A549 (cell line): ENCODE measurements around the gene HMCN1. TPM values are rescaled to one million over a fixed set of nuclear protein-coding genes. Genes with fewer than 3 reads are reported as not detected.

Experiments
- ATAC-seq, 2 experiments: fragments of 200-7000 bp in 1 of 2; fragments of >200 bp in 1 of 2; cut with Nextera tagmentation in 1 of 2; cut with Tn5 transposase in 1 of 2; 3 replicates each; pipeline versions ENCODE4 v1.8.0 to v1.9.1; 2018 to 2020; ENCODE audit warnings: mild to moderate bottlenecking in 1 of 2, moderate library complexity in 1 of 2
- CTCF ChIA-PET: fragments of 300-600 bp; sonication (Branson Sonifier 250); formaldehyde crosslinking; extraction: SDS; loops from one replicate; lab custom pipeline; 2021; ENCODE audit warnings: antibody characterized with exemption, inconsistent platforms; lab: Yijun Ruan, JAX
- POLR2A ChIA-PET: fragments of 350-600 bp; formaldehyde crosslinking; extraction: SDS; loops from one replicate; lab custom pipeline; 2021; ENCODE audit warnings: antibody characterized with exemption, inconsistent platforms; lab: Yijun Ruan, JAX
- DNase-seq, 2 experiments: peaks; one replicate each; pipeline versions ENCODE4 v3.0.0 to v3.0.0-alpha.2; 2011 to 2016; ENCODE audit warnings: low read depth in 1 of 2, low spot score in 1 of 2
- FAIRE-seq: peaks from 2 replicates; lab custom pipeline; 2011; peaks lifted over from hg19 to GRCh38; lab: Jason Lieb, UNC
- H3K27ac ChIP-seq, 2 experiments: fragments of >200 bp; sonication (Bioruptor Twin); formaldehyde crosslinking; 3 replicates each; pipeline ENCODE4 v1.5.1; 2016 to 2017
- H3K4me1 ChIP-seq: fragments of >200 bp; sonication (Bioruptor Twin); formaldehyde crosslinking; 3 replicates; pipeline ENCODE4 v1.6.1; 2016
- H3K4me2 ChIP-seq: fragments of >200 bp; sonication (Bioruptor Twin); formaldehyde crosslinking; 3 replicates; pipeline ENCODE4 v1.6.1; 2016
- H3K4me3 ChIP-seq: fragments of >200 bp; sonication (Bioruptor Twin); formaldehyde crosslinking; 3 replicates; pipeline ENCODE4 v1.5.1; 2016
- H3K9me3 ChIP-seq: fragments of >200 bp; sonication (Bioruptor Twin); formaldehyde crosslinking; 3 replicates; pipeline ENCODE4 v1.6.1; 2016
- BCL3 ChIP-seq: fragments of >200 bp; sonication (Bioruptor Twin); formaldehyde crosslinking; IDR thresholded peaks from 3 replicates; pipeline ENCODE4 v1.6.1; 2016
- CBX2 ChIP-seq: fragments of 200-600 bp; sonication (generic); IDR thresholded peaks from 2 replicates; pipeline ENCODE4 v1.6.1; 2016; ENCODE audit warnings: low read depth, mild to moderate bottlenecking, borderline replicate concordance
- CEBPB ChIP-seq, 2 experiments: fragments of >200 bp in 1 of 2; sonication (Bioruptor Twin) in 1 of 2; formaldehyde crosslinking in 1 of 2; IDR thresholded peaks; 2 replicates each; pipeline ENCODE4 v1.6.1; 2012 to 2016
- EHMT2 ChIP-seq: fragments of 200-600 bp; sonication (generic); IDR thresholded peaks from 2 replicates; pipeline ENCODE4 v1.6.1; 2016; ENCODE audit warnings: antibody characterized with exemption, low read depth, mild to moderate bottlenecking, moderate library complexity
- EP300 ChIP-seq, 2 experiments: fragments of >200 bp; sonication (Bioruptor Twin); formaldehyde crosslinking; IDR thresholded peaks; 2 replicates in 1 of 2; 3 replicates in 1 of 2; pipeline ENCODE4 v1.6.1; 2016 to 2017
- ESRRA ChIP-seq: fragments of 150-350 bp; IDR thresholded peaks from 2 replicates; pipeline ENCODE4 v1.6.1; 2014; ENCODE audit warnings: mild to moderate bottlenecking, low read length, borderline replicate concordance
- FOSL2 ChIP-seq, 2 experiments: fragments of 450-650 bp in 1 of 2; fragments of >200 bp in 1 of 2; sonication (Bioruptor Twin) in 1 of 2; formaldehyde crosslinking; IDR thresholded peaks; 2 replicates each; pipeline versions ENCODE4 v1.5.0 to v1.6.1; 2016 to 2020; ENCODE audit warnings: mild to moderate bottlenecking in 1 of 2, moderate library complexity in 1 of 2
- FOXS1 ChIP-seq: fragments of 250-450 bp; sonication (Bioruptor Pico); IDR thresholded peaks from 2 replicates; pipeline ENCODE4 v1.5.0; 2020; ENCODE audit warnings: mild to moderate bottlenecking, moderate library complexity
- HES2 ChIP-seq: fragments of >200 bp; sonication (Bioruptor Twin); formaldehyde crosslinking; IDR thresholded peaks from 2 replicates; pipeline ENCODE4 v1.6.1; 2016
- JUNB ChIP-seq: fragments of >200 bp; sonication (Bioruptor Twin); formaldehyde crosslinking; IDR thresholded peaks from 2 replicates; pipeline ENCODE4 v1.6.1; 2016
- KDM1A ChIP-seq: fragments of 200-600 bp; sonication (generic); IDR thresholded peaks from 2 replicates; pipeline ENCODE4 v1.6.1; 2016; ENCODE audit warnings: low read depth, mild to moderate bottlenecking
- KDM5A ChIP-seq: fragments of 200-600 bp; sonication (generic); IDR thresholded peaks from 2 replicates; pipeline ENCODE4 v1.6.1; 2016; ENCODE audit warnings: antibody characterized with exemption, mild to moderate bottlenecking
- MAZ ChIP-seq: fragments of 150-350 bp; IDR thresholded peaks from 2 replicates; pipeline ENCODE4 v1.6.1; 2014; ENCODE audit warnings: antibody characterized with exemption, low read depth, low read length, borderline replicate concordance
- PBX3 ChIP-seq: IDR thresholded peaks from 2 replicates; pipeline ENCODE4 v1.6.1; 2012
- PHF8 ChIP-seq: fragments of 200-600 bp; sonication (generic); IDR thresholded peaks from 2 replicates; pipeline ENCODE4 v1.6.1; 2016; ENCODE audit warnings: low read depth, mild to moderate bottlenecking, antibody characterized with exemption, moderate library complexity, borderline replicate concordance
- POLR2A ChIP-seq: IDR thresholded peaks from 2 replicates; pipeline ENCODE4 v1.6.1; 2012; ENCODE audit warnings: mild to moderate bottlenecking, low read length
- POLR2AphosphoS2 ChIP-seq: conservative IDR thresholded peaks from 2 replicates; pipeline ENCODE4 v1.6.1; 2012; ENCODE audit warnings: low read length, improper control_type of control experiment, inconsistent platforms
- RAD21 ChIP-seq, 2 experiments: fragments of >200 bp in 1 of 2; sonication (Bioruptor Twin) in 1 of 2; formaldehyde crosslinking in 1 of 2; IDR thresholded peaks in 1 of 2; conservative IDR thresholded peaks in 1 of 2; 2 replicates in 1 of 2; 3 replicates in 1 of 2; pipeline ENCODE4 v1.6.1; 2012 to 2018; ENCODE audit warnings: inconsistent platforms in 1 of 2
- RCOR1 ChIP-seq: fragments of 150-350 bp; IDR thresholded peaks from 2 replicates; pipeline ENCODE4 v1.6.1; 2014; ENCODE audit warnings: antibody characterized with exemption, low read length, low read depth
- RFX5 ChIP-seq: fragments of 450-650 bp; IDR thresholded peaks from 2 replicates; pipeline ENCODE4 v1.7.1; 2014; ENCODE audit warnings: antibody characterized with exemption, mild to moderate bottlenecking, moderate library complexity
- RNF2 ChIP-seq: fragments of 200-600 bp; sonication (generic); IDR thresholded peaks from 2 replicates; pipeline ENCODE4 v1.6.1; 2016; ENCODE audit warnings: low read depth, mild to moderate bottlenecking, antibody characterized with exemption, moderate library complexity, borderline replicate concordance
- SMC3 ChIP-seq: fragments of >200 bp; sonication (Bioruptor Twin); formaldehyde crosslinking; IDR thresholded peaks from 3 replicates; pipeline ENCODE4 v1.6.1; 2018; ENCODE audit warnings: inconsistent platforms
- TP53 ChIP-seq: fragments of 250-450 bp; sonication (Bioruptor Pico); IDR thresholded peaks from 2 replicates; pipeline ENCODE4 v1.5.0; 2021; ENCODE audit warnings: mild to moderate bottlenecking, moderate library complexity
- ZNF302 ChIP-seq: fragments of 250-450 bp; sonication (Bioruptor Pico); IDR thresholded peaks from 2 replicates; pipeline ENCODE4 v1.9.0; 2021; ENCODE audit warnings: inconsistent platforms, mild to moderate bottlenecking, moderate library complexity
- ZSCAN20 ChIP-seq: fragments of 250-450 bp; sonication (Bioruptor Pico); IDR thresholded peaks from 2 replicates; pipeline ENCODE4 v1.8.0; 2022; ENCODE audit warnings: mild to moderate bottlenecking, moderate library complexity
- WGBS: methylation state at CpG from one replicate; pipeline ENCODE4 v1.1.6; 2017; ENCODE audit errors: missing lambda C conversion rate; 5-methylcytosine and 5-hydroxymethylcytosine counted together
- polyA plus RNA-seq, 4 experiments: library from polyadenylated mRNA; depleted of rRNA in 3 of 4; stranded (reverse); fragments of >200 nt; fragmentation: RNase III in 1 of 4; extraction: RNeasy Plus Mini Kit Qiagen cat#74134 plus additional on column Dnase treatment in 1 of 4; gene quantifications; 2 replicates in 3 of 4; 3 replicates in 1 of 4; pipeline ENCODE4 v1.2.3, GENCODE V29; 2011 to 2017
- TF ChIP-seq, protein P1 (sequence below): fragments of 250-450 bp; sonication (Bioruptor Pico); IDR thresholded peaks from 2 replicates; pipeline ENCODE4 v1.5.0; 2020; ENCODE audit warnings: low read depth, mild to moderate bottlenecking, moderate library complexity

HMCN1 gene
- polyA plus RNA-seq, 2 of the 4 experiments (the other 2 are of a cell fraction): 0.03 to 0.06 TPM

DNA sequence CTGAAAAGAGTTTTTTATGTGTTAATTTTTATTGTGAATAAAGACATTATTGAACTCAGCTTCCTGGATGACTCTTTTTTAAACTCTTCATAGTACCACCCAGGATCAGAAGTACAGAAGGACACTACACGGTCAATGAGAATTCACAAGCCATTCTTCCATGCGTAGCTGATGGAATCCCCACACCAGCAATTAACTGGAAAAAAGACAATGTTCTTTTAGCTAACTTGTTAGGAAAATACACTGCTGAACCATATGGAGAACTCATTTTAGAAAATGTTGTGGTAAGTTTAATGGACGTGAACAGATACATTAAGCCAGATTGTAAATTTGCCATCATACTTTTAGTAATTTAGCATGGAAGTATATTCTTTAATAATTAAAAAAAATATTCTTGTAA lies 391.3 kb downstream of the HMCN1 start:
- no peak for TF ChIP-seq CEBPB (IDR thresholded peaks at IDR 0.05)
- TF ChIP-seq ESRRA: no peak
- no peak for TF ChIP-seq ZNF302
- TF ChIP-seq RCOR1: no peak
- no peak for TF ChIP-seq BCL3
- TF ChIP-seq SMC3: no peak
- no peak for TF ChIP-seq JUNB
- TF ChIP-seq KDM1A: no peak
- TF ChIP-seq PBX3: no peak
- TF ChIP-seq CBX2: no peak
- TF ChIP-seq, protein P1, sequence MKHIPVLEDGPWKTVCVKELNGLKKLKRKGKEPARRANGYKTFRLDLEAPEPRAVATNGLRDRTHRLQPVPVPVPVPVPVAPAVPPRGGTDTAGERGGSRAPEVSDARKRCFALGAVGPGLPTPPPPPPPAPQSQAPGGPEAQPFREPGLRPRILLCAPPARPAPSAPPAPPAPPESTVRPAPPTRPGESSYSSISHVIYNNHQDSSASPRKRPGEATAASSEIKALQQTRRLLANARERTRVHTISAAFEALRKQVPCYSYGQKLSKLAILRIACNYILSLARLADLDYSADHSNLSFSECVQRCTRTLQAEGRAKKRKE (CRISPR knock-in tag): no peak
- no peak for TF ChIP-seq RFX5
- TF ChIP-seq RAD21 (conservative IDR thresholded peaks at IDR 0.05 in 1 of 2, IDR thresholded peaks at IDR 0.05 in 1 of 2): no peak
- TF ChIP-seq FOXS1 (CRISPR knock-in tag): no peak
- no peak for TF ChIP-seq KDM5A
- Histone ChIP-seq H3K4me3 (no peak overlapping the region), H3K9me3 (no peaks in the 10 kb centered on the region), H3K27ac (no peak overlapping the region), H3K4me1 (no peaks in the 10 kb centered on the region), H3K4me2 (no peak overlapping the region)
- DNase-seq (no peak), FAIRE-seq (no peak), ATAC-seq (no peak)
- ChIA-PET CTCF (no interaction called here), POLR2A (no interaction called here)
- 79% methylated on average over 3 of the region's 3 CpGs for WGBS

DNA sequence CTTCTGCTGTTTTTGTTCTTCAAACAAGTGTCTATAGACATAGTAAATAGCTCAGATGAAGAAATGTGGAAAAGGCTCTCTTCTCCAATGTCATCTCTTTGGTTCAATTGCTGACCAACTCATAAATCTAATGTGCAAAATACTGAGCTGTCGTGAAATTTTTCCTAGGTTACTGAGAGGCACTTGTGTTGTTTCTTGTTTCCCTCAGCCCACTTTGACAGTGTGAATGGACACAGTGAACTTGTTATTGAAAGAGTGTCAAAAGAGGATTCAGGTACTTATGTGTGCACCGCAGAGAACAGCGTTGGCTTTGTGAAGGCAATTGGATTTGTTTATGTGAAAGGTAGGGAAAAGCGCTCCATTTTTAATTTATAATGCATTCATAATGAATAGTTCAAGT lies 395.6 kb downstream of the HMCN1 start:
- CTCF ChIA-PET: no interaction called here

GRCh38 chr1:186139115-186139514 lies 404.9 kb downstream of the HMCN1 start:
- Histone ChIP-seq H3K4me1 (no peaks in the 10 kb centered on the region), H3K4me3 (no peak overlapping the region), H3K27ac (no peak overlapping the region), H3K9me3 (no peaks in the 10 kb centered on the region), H3K4me2 (no peak overlapping the region)
- no peak for FAIRE-seq
- ChIA-PET CTCF (no interaction called here), POLR2A (no interaction called here)
- no peak for ATAC-seq
- 52% methylated on average over 4 of the region's 4 CpGs for WGBS
- no peak for DNase-seq
- TF ChIP-seq ZSCAN20 (CRISPR knock-in tag) (no peak), RCOR1 (no peak), ZNF302 (no peak), EP300 (IDR thresholded peaks at IDR 0.05) (no peak), POLR2AphosphoS2 (no peak), RNF2 (no peak)

More for the DNA sequence above, 395.6 kb downstream of the HMCN1 start:
- no peak for FAIRE-seq
- Histone ChIP-seq H3K9me3 (no peaks in the 10 kb centered on the region), H3K4me1 (no peaks in the 10 kb centered on the region)
- TF ChIP-seq RFX5: no peak
- no peak for TF ChIP-seq ESRRA
- no peak for TF ChIP-seq EHMT2
- no peak for TF ChIP-seq HES2
- TF ChIP-seq POLR2A: no peak
- TF ChIP-seq CBX2: no peak
- TF ChIP-seq JUNB: no peak
- TF ChIP-seq SMC3: no peak
- no peak for TF ChIP-seq FOSL2 (IDR thresholded peaks at IDR 0.05)
- TF ChIP-seq FOSL2 (CRISPR knock-in tag; IDR thresholded peaks at IDR 0.05): no peak
- no peak for TF ChIP-seq TP53 (CRISPR knock-in tag)
- no peak for TF ChIP-seq RCOR1
- TF ChIP-seq PHF8: no peak
- TF ChIP-seq MAZ: no peak
- TF ChIP-seq, all 56 proteins: peak for 0
- ATAC-seq: no peak
- 67% methylated on average over 4 of the region's 4 CpGs for WGBS
- no peak for DNase-seq
- no peak overlapping the region for H3K4me3 ChIP-seq
- POLR2A ChIA-PET: no interaction called here
- H3K27ac ChIP-seq: no peak overlapping the region
- no peak overlapping the region for H3K4me2 ChIP-seq
